HepG2 (cell line): ENCODE results near the gene BCAS3. TPM values are rescaled to one million over a fixed set of nuclear protein-coding genes. Genes with fewer than 3 reads are reported as not detected.

ENCODE experiments used
- ARNT2 ChIP-seq: sonication (generic); formaldehyde crosslinking; IDR thresholded peaks from 2 replicates; pipeline ENCODE4 v1.8.0; 2022; ENCODE audit warnings: mild to moderate bottlenecking, low read depth, missing genetic modification reagents, moderate library complexity
- CENPT ChIP-seq: sonication (generic); formaldehyde crosslinking; IDR thresholded peaks from 2 replicates; pipeline ENCODE4 v1.8.0; 2022; ENCODE audit warnings: low read depth, mild to moderate bottlenecking, moderate library complexity, missing genetic modification reagents
- DDIT3 ChIP-seq: sonication (generic); formaldehyde crosslinking; IDR thresholded peaks from 2 replicates; pipeline ENCODE4 v1.4.0; 2020; ENCODE audit warnings: mild to moderate bottlenecking, missing genetic modification reagents
- ERF ChIP-seq: IDR thresholded peaks from 2 replicates; pipeline ENCODE4 v1.6.1; 2018; ENCODE audit warnings: missing biosample characterization, missing genetic modification reagents
- HNF1B ChIP-seq: sonication (generic); formaldehyde crosslinking; IDR thresholded peaks from 2 replicates; pipeline ENCODE4 v1.5.1; 2020; ENCODE audit warnings: mild to moderate bottlenecking, moderate library complexity, missing genetic modification reagents
- HNRNPUL1 ChIP-seq: fragments of 200-400 bp; formaldehyde crosslinking; IDR thresholded peaks from 2 replicates; pipeline ENCODE4 v1.6.1; 2017; ENCODE audit warnings: low read depth, mild to moderate bottlenecking, low read length, moderate library complexity
- HOXA3 ChIP-seq: sonication (generic); formaldehyde crosslinking; IDR thresholded peaks from 2 replicates; pipeline ENCODE4 v1.5.0; 2020; ENCODE audit warnings: missing genetic modification reagents
- IRF1 ChIP-seq: sonication (generic); formaldehyde crosslinking; IDR thresholded peaks from 2 replicates; pipeline ENCODE4 v1.4.0; 2020; ENCODE audit warnings: low read depth, mild to moderate bottlenecking, missing genetic modification reagents
- MTF1 ChIP-seq: sonication (generic); formaldehyde crosslinking; IDR thresholded peaks from 2 replicates; pipeline ENCODE4 v1.5.0; 2020; ENCODE audit warnings: missing genetic modification reagents
- PCBP2 ChIP-seq: fragments of 200-400 bp; formaldehyde crosslinking; optimal IDR thresholded peaks from 2 replicates; pipeline ENCODE3; 2018; ENCODE audit warnings: low read length, low read depth; ENCODE audit not compliant: poor library complexity, severe bottlenecking
- PRDM4 ChIP-seq: sonication (generic); formaldehyde crosslinking; IDR thresholded peaks from 2 replicates; pipeline ENCODE4 v1.9.0; 2021; ENCODE audit warnings: missing genetic modification reagents, borderline replicate concordance
- RBAK ChIP-seq: sonication (generic); formaldehyde crosslinking; IDR thresholded peaks from 2 replicates; pipeline ENCODE4 v1.5.1; 2020; ENCODE audit warnings: mild to moderate bottlenecking, missing genetic modification reagents
- SMARCC2 ChIP-seq: fragments of 450-650 bp; IDR thresholded peaks from 2 replicates; pipeline ENCODE4 v1.6.1; 2017; ENCODE audit warnings: antibody characterized with exemption, mild to moderate bottlenecking
- STAT6 ChIP-seq: sonication (generic); formaldehyde crosslinking; IDR thresholded peaks from 2 replicates; pipeline ENCODE4 v1.4.0; 2020; ENCODE audit warnings: missing genetic modification reagents, mild to moderate bottlenecking, borderline replicate concordance
- TEAD3 ChIP-seq: optimal IDR thresholded peaks from 2 replicates; pipeline ENCODE3; 2016; ENCODE audit warnings: borderline replicate concordance
- ZNF282 ChIP-seq: fragments of 450-650 bp; IDR thresholded peaks from 2 replicates; pipeline ENCODE4 v1.6.1; 2018; ENCODE audit not compliant: partially characterized antibody
- ZNF451 ChIP-seq: sonication (generic); formaldehyde crosslinking; IDR thresholded peaks from 2 replicates; pipeline ENCODE4 v1.5.0; 2020; ENCODE audit warnings: mild to moderate bottlenecking, missing genetic modification reagents
- ZNF546 ChIP-seq: sonication (generic); formaldehyde crosslinking; conservative IDR thresholded peaks from 2 replicates; pipeline ENCODE4 v1.8.1; 2023; ENCODE audit warnings: mild to moderate bottlenecking, missing genetic modification reagents
- ZNF660 ChIP-seq: sonication (generic); formaldehyde crosslinking; IDR thresholded peaks from 2 replicates; pipeline ENCODE4 v1.5.1; 2020; ENCODE audit warnings: mild to moderate bottlenecking, low read depth, missing genetic modification reagents, borderline replicate concordance
- ZNF672 ChIP-seq: sonication (generic); formaldehyde crosslinking; IDR thresholded peaks from 2 replicates; pipeline ENCODE4 v1.8.1; 2022; ENCODE audit warnings: missing genetic modification reagents
- ZNF709 ChIP-seq: sonication (generic); formaldehyde crosslinking; IDR thresholded peaks from 2 replicates; pipeline ENCODE4 v1.5.0; 2020; ENCODE audit warnings: mild to moderate bottlenecking, missing genetic modification reagents
- polyA plus RNA-seq, 8 experiments: library from polyadenylated mRNA; depleted of rRNA in 3 of 8; stranded (reverse) in 7 of 8; unstranded in 1 of 8; fragments of >200 nt; fragmentation: Illumina TruSeq in 4 of 8; extraction: Trizol in 4 of 8; gene quantifications; 2 replicates each; pipeline versions ENCODE4 v1.2.1 to v1.2.3, GENCODE V29; 2011 to 2016; ENCODE audit warnings: low read depth in 4 of 8, missing spikeins in 1 of 8, mixed read lengths in 1 of 8; ENCODE audit not compliant: insufficient read depth in 1 of 8
- total RNA-seq, 5 experiments: library from RNA; depleted of rRNA; stranded (reverse); fragments of >200 nt; fragmentation: Illumina TruSeq; extraction: Trizol; gene quantifications; 2 replicates each; pipeline ENCODE4 v1.2.3, GENCODE V29; 2016; ENCODE audit warnings: low read depth in 1 of 5

BCAS3 gene
- total and polyA plus RNA-seq, 2 of the 13 experiments (the other 11 are each of a cell fraction or from before 2014, with no cell fraction given) = 10.7 to 11.2 TPM

GRCh38 chr17:61363601-61364462 is 686.2 kb downstream of the BCAS3 start (continued):
- TF ChIP-seq DDIT3 (CRISPR knock-in tag) = no peak; the same call in 1 of the 2 replicates
- 0 out of 2 replicates have a peak, but pooled peaks have one; percentile 44 for TF ChIP-seq STAT6 (CRISPR knock-in tag)
- no peak for TF ChIP-seq CENPT
- TF ChIP-seq RBAK (CRISPR knock-in tag) = no peak
- TF ChIP-seq ZNF282 = no peak
- no peak for TF ChIP-seq PRDM4 (CRISPR knock-in tag)
- peak; percentile 43 for TF ChIP-seq TEAD3 (CRISPR knock-in tag)
- no peak for TF ChIP-seq ZNF660 (CRISPR knock-in tag)
- peak; percentile 59; the same call in 1 of the 2 replicates for TF ChIP-seq ERF (CRISPR knock-in tag)
- no peak for TF ChIP-seq SMARCC2
- peak; percentile 90 for TF ChIP-seq HOXA3 (CRISPR knock-in tag)
- TF ChIP-seq IRF1 (CRISPR knock-in tag) = 0 out of 2 replicates have a peak, but pooled peaks have one; percentile 35
- TF ChIP-seq ZNF672 (CRISPR knock-in tag) = no peak
- TF ChIP-seq PCBP2 = no peak
- no peak for TF ChIP-seq HNRNPUL1
- peak; percentile 47; the same call in 1 of the 2 replicates for TF ChIP-seq HNF1B (CRISPR knock-in tag)
- no peak for TF ChIP-seq ZNF451 (CRISPR knock-in tag)
- no peak for TF ChIP-seq ZNF546 (CRISPR knock-in tag)
- TF ChIP-seq ARNT2 (CRISPR knock-in tag) = 0 out of 2 replicates have a peak, but pooled peaks have one; percentile 7
- 0 out of 2 replicates have a peak, but pooled peaks have one; percentile 59 for TF ChIP-seq ZNF709 (CRISPR knock-in tag)
- TF ChIP-seq MTF1 = no peak
